ENCODE data around the gene AQP6.

The AQP6 gene

DNA sequence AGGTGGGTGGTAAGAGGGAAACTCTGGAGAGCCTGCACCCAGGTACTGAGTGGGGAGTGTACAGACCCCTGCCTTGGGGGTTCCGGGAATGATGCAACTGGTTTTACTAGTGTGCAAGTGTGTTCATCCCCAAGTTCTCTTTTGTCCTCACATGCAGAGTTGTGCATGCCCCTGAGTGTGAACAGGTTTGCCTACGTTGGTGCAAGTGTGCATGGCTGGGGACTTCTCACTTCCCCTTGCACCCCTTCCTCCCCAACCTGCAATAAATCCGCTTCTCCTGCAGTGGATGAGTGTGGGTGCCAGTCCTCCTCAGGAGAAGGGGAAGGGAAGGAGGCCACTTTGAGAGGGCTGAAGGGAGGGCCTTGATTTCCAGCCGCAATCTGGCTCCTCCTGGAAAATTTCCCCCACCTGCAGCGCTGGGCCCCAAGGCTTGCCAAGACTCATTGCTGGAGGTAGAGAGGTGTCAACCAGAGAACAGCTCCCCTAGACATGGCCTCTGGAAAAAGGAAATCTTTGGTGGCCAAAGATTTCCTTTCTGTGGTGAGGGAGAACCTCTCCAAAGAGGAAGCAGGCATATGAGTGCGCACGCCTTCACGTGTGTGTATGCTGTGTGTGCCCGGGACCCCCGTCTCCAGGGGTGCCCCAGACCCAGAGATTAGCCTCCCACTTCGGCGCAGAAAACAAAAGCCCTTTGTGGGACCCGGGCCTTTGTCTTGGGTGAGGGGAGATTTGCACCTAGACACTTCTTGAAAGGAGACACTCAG, 16.7 kb upstream of the AQP6 start:
- DNase-seq (ENCODE audit: low spot score), result no peak

GRCh38 chr12:49956663-49957569, 15.8 kb upstream of the AQP6 start:
- DNase-seq (ENCODE audit: low spot score), result no peak

GRCh38 chr12:49957570-49957967, 15.2 kb upstream of the AQP6 start:
- DNase-seq (ENCODE audit: low spot score), result no peak

- DNase-seq (ENCODE audit: low spot score), result peak; percentile 43
Measured at GRCh38 chr12:49959685-49960473, 12.9 kb upstream of the AQP6 start.

DNA sequence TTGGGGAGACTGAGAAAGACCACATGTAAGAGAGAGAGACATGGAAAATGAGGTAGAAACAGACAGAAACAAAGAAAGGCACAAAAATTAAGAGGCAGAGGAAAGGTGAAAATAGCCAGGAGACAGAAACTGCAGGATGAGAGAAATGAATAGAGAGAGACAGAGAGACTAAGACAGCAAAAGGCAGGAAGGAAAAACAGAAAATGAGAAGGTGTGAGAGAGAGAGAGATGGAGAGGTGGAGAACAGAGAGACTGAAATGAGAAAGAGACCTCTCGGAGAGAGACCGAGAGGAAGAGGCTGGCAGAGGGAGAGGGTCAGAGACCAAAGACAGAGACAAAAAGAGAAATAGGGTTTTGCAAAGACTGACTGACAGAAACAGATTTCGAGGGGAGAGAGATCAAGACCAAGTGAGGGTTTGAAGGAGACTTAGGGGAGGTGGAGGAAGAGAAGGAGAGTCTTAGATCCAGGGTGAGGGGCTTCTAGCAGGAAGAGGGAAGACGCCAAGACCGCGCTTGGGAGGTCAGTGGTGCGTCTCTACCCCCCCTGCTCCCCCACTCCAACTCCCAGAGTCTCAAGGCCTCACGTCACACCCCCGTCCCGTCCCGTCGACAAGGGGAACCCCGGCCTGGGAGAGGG, 12.2 kb upstream of the AQP6 start:
- no peak for DNase-seq (ENCODE audit: low spot score)

DNA sequence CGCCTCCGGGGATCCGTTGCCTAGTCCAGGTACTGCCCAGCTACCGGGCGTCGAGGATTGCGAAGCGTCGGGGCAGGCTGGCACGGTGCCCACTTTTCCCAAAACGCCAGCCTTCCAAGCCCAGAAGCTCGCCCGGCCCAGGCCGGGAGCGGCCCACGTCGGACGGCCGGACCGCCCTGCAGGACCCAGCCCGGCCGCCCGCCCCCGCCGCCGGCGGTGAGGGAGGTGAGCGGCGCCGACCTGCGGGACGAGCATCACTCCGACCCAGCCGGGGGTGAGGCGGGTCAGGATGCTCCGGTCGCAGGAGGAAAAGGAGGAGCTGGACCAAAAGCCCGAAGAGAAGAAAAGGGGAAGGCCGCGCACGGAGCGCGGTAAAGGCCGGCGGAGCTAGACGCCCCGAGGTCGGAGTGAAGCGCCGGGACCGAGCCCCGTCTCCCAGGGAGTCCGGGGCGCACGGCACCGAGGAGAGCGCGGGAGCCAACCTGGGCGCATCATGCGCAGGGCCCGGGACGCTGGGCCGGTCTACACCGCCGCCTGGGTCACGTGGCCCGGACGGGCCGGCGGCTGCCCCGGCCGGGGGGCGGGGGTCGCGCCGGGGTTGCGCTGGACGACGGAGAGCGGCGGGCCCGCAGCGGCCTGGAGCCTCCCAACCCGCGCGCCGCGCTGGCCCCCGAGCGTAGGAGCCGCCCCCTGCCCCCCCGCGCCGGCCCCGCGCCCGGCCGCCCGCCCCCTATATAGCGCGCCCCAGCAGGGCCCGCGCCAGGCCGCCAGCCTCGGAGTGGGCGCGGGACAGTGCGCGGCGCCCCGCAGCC, 11.4 kb upstream of the AQP6 start, which contains the start of gene AQP5:
TSS of gene AQP5 (plus strand) at position 762 of the 812 bp plus-strand sequence. CDS start 146 bp downstream, outside the sequence.
- peak; percentile 32 for DNase-seq (ENCODE audit: low spot score)

DNA sequence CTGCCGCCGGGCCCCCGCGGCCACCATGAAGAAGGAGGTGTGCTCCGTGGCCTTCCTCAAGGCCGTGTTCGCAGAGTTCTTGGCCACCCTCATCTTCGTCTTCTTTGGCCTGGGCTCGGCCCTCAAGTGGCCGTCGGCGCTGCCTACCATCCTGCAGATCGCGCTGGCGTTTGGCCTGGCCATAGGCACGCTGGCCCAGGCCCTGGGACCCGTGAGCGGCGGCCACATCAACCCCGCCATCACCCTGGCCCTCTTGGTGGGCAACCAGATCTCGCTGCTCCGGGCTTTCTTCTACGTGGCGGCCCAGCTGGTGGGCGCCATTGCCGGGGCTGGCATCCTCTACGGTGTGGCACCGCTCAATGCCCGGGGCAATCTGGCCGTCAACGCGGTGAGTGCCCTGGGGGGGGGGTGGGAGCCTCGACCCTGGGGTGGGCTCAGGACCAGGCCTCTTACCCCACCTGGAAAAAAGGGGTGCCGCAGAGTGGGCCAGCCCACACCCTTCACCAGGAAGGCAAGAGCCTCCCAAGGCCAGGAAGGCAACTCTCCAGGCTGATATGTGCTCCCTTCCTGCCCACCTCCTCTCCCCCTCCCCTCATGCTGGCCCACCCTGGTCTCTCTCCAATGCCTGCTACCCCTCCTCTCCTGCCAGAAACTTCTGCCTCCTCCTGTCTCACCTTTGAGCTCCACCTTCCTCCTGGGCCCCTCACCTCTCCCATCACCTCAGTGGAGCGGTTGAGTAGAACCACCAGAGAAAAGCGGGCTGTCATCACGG, 10.6 kb upstream of the AQP6 start:
- no peak for DNase-seq (ENCODE audit: low spot score)

DNA sequence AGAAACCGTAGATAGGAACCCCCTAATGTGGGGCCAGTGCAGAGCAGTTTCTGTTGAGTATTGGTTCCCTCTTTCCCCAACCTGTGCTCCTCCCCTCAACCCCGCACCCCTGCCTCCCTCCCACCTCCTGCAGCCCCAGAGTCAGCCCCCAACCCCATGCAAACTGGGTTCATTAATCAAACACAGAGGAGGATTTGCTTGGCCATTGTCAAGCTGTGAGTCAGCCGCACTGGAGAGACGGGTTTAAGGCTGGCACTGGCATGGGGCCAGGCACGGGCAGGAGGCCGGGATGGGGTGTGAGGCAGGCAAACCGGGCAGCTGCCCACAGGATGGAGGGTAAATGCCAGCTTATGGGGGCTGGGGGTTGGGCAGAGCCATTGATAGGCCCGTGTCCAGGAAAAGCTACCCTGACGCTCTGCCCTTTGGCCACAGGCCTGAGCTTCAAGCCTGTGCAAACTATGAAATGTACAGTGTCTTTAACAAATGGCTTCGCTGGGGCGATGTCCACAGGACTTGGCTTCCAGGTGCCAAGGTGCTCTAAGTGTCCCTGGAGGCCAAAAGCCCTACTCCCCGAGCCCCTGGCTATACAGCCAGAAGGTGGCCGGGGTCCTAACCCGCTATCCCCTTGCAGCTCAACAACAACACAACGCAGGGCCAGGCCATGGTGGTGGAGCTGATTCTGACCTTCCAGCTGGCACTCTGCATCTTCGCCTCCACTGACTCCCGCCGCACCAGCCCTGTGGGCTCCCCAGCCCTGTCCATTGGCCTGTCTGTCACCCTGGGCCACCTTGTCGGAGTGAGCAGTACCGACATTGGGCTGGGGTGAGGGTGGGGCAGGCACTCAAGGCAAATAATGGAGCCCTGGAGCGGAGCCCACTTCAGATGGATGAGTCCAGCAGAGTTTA, 9.6 kb upstream of the AQP6 start:
- no peak for DNase-seq (ENCODE audit: low spot score)

- DNase-seq (ENCODE audit: low spot score), result no peak
Measured at GRCh38 chr12:49963976-49964815, 8.6 kb upstream of the AQP6 start.

DNA sequence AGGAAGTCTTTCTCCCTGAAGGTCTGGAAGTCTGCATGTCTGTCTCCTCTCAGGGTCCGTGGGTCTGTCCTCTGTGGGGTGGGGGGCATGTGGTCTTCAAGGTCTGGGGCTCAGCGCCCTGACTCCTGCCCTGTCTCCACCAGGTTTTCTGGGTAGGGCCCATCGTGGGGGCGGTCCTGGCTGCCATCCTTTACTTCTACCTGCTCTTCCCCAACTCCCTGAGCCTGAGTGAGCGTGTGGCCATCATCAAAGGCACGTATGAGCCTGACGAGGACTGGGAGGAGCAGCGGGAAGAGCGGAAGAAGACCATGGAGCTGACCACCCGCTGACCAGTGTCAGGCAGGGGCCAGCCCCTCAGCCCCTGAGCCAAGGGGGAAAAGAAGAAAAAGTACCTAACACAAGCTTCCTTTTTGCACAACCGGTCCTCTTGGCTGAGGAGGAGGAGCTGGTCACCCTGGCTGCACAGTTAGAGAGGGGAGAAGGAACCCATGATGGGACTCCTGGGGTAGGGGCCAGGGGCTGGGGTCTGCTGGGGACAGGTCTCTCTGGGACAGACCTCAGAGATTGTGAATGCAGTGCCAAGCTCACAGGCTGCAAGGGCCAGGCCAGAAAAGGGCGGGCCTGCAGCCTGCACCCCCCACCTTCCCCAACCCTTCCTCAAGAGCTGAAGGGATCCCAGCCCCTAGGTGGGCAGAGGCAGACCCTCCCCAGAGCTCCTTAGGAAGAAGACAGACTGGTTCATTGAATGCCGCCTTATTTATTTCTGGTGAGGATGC, 7.7 kb upstream of the AQP6 start:
- no peak for DNase-seq (ENCODE audit: low spot score)

- DNase-seq (ENCODE audit: low spot score), result no peak
Measured at GRCh38 chr12:49965836-49966235, 6.9 kb upstream of the AQP6 start.

GRCh38 chr12:49966511-49967041, 6.2 kb upstream of the AQP6 start:
- no peak for DNase-seq (ENCODE audit: low spot score)

- peak; percentile 93 for DNase-seq (ENCODE audit: low spot score)
Measured at GRCh38 chr12:49967042-49967776, 5.5 kb upstream of the AQP6 start.

DNA sequence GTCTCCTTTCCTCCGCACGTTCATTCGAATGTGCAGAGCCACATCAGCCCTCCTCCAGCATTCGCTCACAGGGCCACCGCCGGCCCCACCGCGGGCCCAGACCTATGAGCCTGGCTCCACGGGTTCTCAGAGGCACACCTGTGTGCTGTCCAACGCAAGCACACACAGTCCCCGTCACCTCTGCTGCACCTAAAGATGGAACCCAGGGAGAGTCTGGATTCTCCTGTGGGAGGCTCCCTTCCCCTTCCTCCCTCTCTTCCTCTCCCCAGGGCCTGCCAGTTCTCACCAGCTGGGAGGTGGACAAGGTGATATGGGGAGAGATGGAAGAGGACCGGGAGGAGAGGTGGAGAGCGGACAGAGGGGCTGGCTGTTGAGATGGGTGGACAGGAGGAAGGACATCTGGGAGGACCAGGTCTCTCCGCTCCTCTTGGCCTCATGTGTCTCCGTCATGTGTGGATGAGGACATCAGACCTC, 4.9 kb upstream of the AQP6 start:
- no peak for DNase-seq (ENCODE audit: low spot score)

- DNase-seq (ENCODE audit: low spot score), result no peak
Measured at GRCh38 chr12:49968471-49968870, 4.3 kb upstream of the AQP6 start.

DNA sequence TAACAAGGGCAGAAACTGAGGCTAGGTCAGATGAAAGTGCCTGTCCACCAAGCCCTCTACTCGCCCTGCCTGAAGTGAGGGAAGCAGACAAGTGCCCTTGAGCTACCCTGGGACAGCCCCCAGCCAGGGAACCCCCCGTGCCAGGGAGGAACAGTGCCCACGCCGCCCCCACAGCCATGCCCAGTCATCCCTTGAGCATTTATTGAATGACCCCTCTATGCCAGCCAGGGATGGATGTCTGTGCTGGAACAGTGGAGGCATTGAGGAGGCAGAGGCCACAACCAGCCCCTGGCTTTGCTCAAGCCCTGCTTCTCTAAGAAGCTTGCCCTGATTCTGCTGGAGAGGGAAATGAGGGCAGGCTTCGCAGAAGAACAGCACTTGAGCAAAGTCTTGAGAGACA, 3.7 kb upstream of the AQP6 start:
- no peak for DNase-seq (ENCODE audit: low spot score)
